Ishikawa (cell line): ENCODE results near the gene FBXO41.

Source experiments
- CEBPB ChIP-seq: IDR thresholded peaks from 2 replicates; pipeline ENCODE4 v1.6.1; 2012
- CREB1 ChIP-seq: IDR thresholded peaks from 2 replicates; pipeline ENCODE4 v1.6.1; 2012; ENCODE audit warnings: low read depth
- EGR1 ChIP-seq: IDR thresholded peaks from 2 replicates; pipeline ENCODE4 v1.6.1; 2012
- EP300 ChIP-seq: IDR thresholded peaks from 2 replicates; pipeline ENCODE4 v1.6.1; 2012; ENCODE audit warnings: borderline replicate concordance
- FOXM1 ChIP-seq: IDR thresholded peaks from 2 replicates; pipeline ENCODE4 v1.6.1; 2012; ENCODE audit warnings: low read depth, borderline replicate concordance
- NFIC ChIP-seq: IDR thresholded peaks from 2 replicates; pipeline ENCODE4 v1.6.1; 2012
- RAD21 ChIP-seq: IDR thresholded peaks from 2 replicates; pipeline ENCODE4 v1.6.1; 2012; ENCODE audit warnings: low read depth
- TAF1 ChIP-seq: IDR thresholded peaks from 2 replicates; pipeline ENCODE4 v1.6.1; 2012; ENCODE audit warnings: low read depth, mild to moderate bottlenecking
- TCF12 ChIP-seq: IDR thresholded peaks from 2 replicates; pipeline ENCODE4 v1.6.1; 2012; ENCODE audit warnings: low read depth
- TEAD4 ChIP-seq: IDR thresholded peaks from 2 replicates; pipeline ENCODE4 v1.6.1; 2012
- USF1 ChIP-seq: IDR thresholded peaks from 2 replicates; pipeline ENCODE4 v1.6.1; 2012
- YY1 ChIP-seq: IDR thresholded peaks from 2 replicates; pipeline ENCODE4 v1.6.1; 2012; ENCODE audit warnings: low read depth
- ZBTB7A ChIP-seq: IDR thresholded peaks from 2 replicates; pipeline ENCODE4 v1.6.1; 2012; ENCODE audit warnings: low read depth
- TF ChIP-seq, protein P1 (sequence below): IDR thresholded peaks from 2 replicates; pipeline ENCODE4 v1.6.1; 2012; ENCODE audit warnings: low read depth, mild to moderate bottlenecking
- TF ChIP-seq, protein P2 (sequence below): IDR thresholded peaks from 2 replicates; pipeline ENCODE4 v1.6.1; 2012

Gene FBXO41

GRCh38 chr2:73294239-73294638, 10.0 kb upstream of the FBXO41 start:
- no peak for TF ChIP-seq ZBTB7A
- TF ChIP-seq CREB1: no peak
- no peak for TF ChIP-seq EGR1
- TF ChIP-seq, protein P1, sequence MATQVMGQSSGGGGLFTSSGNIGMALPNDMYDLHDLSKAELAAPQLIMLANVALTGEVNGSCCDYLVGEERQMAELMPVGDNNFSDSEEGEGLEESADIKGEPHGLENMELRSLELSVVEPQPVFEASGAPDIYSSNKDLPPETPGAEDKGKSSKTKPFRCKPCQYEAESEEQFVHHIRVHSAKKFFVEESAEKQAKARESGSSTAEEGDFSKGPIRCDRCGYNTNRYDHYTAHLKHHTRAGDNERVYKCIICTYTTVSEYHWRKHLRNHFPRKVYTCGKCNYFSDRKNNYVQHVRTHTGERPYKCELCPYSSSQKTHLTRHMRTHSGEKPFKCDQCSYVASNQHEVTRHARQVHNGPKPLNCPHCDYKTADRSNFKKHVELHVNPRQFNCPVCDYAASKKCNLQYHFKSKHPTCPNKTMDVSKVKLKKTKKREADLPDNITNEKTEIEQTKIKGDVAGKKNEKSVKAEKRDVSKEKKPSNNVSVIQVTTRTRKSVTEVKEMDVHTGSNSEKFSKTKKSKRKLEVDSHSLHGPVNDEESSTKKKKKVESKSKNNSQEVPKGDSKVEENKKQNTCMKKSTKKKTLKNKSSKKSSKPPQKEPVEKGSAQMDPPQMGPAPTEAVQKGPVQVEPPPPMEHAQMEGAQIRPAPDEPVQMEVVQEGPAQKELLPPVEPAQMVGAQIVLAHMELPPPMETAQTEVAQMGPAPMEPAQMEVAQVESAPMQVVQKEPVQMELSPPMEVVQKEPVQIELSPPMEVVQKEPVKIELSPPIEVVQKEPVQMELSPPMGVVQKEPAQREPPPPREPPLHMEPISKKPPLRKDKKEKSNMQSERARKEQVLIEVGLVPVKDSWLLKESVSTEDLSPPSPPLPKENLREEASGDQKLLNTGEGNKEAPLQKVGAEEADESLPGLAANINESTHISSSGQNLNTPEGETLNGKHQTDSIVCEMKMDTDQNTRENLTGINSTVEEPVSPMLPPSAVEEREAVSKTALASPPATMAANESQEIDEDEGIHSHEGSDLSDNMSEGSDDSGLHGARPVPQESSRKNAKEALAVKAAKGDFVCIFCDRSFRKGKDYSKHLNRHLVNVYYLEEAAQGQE: no peak

- TF ChIP-seq USF1 (no peak), CREB1 (peak; percentile 88), NFIC (no peak), FOXM1 (no peak), ZBTB7A (no peak), TEAD4 (no peak), TCF12 (peak; percentile 49; the same call in 1 of the 2 replicates), YY1 (no peak), EP300 (no peak)
- TF ChIP-seq, protein P2, sequence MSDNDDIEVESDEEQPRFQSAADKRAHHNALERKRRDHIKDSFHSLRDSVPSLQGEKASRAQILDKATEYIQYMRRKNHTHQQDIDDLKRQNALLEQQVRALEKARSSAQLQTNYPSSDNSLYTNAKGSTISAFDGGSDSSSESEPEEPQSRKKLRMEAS: peak; percentile 18; the same call in 1 of the 2 replicates
- TF ChIP-seq, protein P1: no peak
Observed at GRCh38 chr2:73293534-73294171, 9.4 kb upstream of the FBXO41 start, which contains the start of gene EGR4. Gene EGR4, minus strand, starts transcription at chr2:73293548. Its CDS starts 231 bp downstream, at chr2:73293317.

GRCh38 chr2:73292906-73293533, 8.7 kb upstream of the FBXO41 start:
- TF ChIP-seq FOXM1 (no peak), TEAD4 (no peak), EGR1 (no peak), CEBPB (no peak), ZBTB7A (no peak)

- TF ChIP-seq EP300 (no peak), YY1 (no peak)
- TF ChIP-seq, protein P2: no peak
Observed at GRCh38 chr2:73292316-73292905, 8.1 kb upstream of the FBXO41 start.

DNA sequence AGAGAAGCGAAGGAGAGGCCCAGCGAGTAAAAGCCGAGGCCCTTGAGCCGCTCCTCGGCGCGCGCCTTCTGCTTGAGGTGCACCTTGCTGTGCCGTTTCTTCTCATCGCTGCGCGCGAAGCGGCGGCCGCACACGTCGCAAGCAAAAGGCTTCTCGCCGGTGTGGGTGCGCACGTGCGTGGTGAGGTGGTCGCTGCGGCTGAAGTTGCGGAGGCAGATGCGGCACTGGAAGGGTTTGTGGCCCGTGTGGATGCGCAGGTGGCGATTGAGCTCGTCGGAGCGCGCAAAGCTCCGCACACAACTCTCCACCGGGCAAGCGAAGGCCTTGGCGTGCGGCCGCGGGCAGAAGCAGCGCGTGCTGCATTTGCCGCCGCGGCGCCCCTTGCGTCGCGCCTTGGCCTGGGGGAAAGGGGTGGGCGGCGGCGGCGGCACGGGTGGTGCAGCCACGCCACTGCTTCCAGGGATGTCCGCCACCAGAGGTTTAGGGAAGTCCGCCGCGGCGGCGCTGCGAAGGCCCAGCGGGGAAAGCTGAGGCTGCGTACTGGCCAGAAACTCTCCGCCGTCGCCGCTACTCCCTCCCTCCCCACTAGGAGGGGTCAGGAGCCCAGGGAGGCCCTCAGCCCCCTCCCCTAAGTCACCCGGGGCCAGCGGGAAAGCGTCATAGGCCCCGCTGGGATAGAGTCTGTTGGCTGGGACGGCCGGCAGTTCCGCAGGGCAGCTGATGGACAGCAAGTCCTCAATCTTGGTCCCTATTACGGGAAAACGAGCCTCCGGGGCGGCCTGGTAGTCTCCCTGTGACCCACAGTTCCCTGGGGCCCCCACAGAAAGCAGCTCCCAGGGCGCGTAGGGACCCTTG, 7.4 kb upstream of the FBXO41 start:
- no peak for TF ChIP-seq FOXM1
- no peak for TF ChIP-seq YY1
- no peak for TF ChIP-seq EGR1
- no peak for TF ChIP-seq USF1
- no peak for TF ChIP-seq NFIC
- TF ChIP-seq, protein P2: no peak
- no peak for TF ChIP-seq TAF1
- TF ChIP-seq CEBPB: no peak
- TF ChIP-seq, protein P1: no peak
- TF ChIP-seq EP300: no peak
- no peak for TF ChIP-seq RAD21
- no peak for TF ChIP-seq TEAD4
- TF ChIP-seq ZBTB7A: no peak
- TF ChIP-seq CREB1: no peak
- TF ChIP-seq TCF12: no peak
